Pulmonary artery endothelial cell (primary cell): ENCODE results near the gene DISP1. TPM values are rescaled to one million over a fixed set of nuclear protein-coding genes. Genes with fewer than 3 reads are reported as not detected.

Experiments
- DNase-seq: peaks from one replicate; pipeline ENCODE4 v3.0.0-alpha.2; 2011; ENCODE audit warnings: low read depth, low spot score
- total RNA-seq: library from RNA; depleted of rRNA; stranded (reverse); fragments of >200 nt; gene quantifications from 2 replicates; pipeline ENCODE4 v1.2.3, GENCODE V29; 2014

Gene DISP1, protein sequence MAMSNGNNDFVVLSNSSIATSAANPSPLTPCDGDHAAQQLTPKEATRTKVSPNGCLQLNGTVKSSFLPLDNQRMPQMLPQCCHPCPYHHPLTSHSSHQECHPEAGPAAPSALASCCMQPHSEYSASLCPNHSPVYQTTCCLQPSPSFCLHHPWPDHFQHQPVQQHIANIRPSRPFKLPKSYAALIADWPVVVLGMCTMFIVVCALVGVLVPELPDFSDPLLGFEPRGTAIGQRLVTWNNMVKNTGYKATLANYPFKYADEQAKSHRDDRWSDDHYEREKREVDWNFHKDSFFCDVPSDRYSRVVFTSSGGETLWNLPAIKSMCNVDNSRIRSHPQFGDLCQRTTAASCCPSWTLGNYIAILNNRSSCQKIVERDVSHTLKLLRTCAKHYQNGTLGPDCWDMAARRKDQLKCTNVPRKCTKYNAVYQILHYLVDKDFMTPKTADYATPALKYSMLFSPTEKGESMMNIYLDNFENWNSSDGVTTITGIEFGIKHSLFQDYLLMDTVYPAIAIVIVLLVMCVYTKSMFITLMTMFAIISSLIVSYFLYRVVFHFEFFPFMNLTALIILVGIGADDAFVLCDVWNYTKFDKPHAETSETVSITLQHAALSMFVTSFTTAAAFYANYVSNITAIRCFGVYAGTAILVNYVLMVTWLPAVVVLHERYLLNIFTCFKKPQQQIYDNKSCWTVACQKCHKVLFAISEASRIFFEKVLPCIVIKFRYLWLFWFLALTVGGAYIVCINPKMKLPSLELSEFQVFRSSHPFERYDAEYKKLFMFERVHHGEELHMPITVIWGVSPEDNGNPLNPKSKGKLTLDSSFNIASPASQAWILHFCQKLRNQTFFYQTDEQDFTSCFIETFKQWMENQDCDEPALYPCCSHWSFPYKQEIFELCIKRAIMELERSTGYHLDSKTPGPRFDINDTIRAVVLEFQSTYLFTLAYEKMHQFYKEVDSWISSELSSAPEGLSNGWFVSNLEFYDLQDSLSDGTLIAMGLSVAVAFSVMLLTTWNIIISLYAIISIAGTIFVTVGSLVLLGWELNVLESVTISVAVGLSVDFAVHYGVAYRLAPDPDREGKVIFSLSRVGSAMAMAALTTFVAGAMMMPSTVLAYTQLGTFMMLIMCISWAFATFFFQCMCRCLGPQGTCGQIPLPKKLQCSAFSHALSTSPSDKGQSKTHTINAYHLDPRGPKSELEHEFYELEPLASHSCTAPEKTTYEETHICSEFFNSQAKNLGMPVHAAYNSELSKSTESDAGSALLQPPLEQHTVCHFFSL (N-terminal part only)
- total RNA-seq: 0.99 and 2.1 TPM in 2 replicates

DNA sequence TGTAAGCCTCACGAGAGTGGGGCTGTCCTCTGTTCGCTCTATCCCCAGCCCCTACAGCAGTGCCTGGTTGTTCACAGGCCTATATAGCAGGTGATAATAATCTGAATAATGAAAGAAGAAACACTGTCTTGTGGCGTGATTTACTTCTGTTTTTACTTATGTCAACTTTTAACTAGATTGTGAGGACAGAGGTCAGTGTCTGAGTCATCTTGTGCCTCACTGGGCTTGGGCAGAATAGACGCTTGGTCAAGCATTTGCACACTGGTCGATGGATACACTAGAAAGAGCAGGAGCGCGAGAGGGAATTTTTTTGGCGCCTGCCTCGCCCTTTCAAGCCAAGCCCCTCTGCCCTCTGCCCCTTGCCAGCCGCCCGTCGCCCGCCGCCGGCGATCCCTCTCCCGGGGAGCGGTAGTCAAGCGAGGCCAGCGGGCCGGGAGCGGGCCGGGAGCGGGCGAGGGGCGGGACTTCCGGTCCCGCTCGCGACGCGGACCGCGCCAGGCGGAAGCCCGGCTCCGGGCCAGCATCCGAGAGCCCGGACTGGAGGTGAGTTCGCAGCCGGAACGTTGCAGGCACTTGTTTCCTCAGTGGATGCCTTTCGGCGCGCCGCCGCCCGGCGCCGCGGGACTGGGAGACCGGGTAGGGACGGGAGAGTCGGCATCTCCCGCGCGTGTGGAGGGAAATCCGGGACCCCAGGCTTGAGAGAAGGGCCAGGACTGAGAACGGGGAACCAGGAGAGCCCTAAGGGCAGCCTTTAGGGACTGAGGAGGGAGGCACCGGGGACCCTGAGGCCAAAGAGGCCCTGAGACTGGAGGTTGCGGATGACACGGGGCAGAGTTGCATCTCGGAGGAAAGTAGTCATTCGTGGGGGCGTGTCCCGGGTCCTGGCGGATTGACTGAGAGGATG is at the start of gene DISP1:
DISP1 (plus strand) TSS at position 504 of the 904 bp plus-strand sequence. CDS start 127,785 bp downstream, outside the sequence.
- peak; percentile 37 for DNase-seq

DNA sequence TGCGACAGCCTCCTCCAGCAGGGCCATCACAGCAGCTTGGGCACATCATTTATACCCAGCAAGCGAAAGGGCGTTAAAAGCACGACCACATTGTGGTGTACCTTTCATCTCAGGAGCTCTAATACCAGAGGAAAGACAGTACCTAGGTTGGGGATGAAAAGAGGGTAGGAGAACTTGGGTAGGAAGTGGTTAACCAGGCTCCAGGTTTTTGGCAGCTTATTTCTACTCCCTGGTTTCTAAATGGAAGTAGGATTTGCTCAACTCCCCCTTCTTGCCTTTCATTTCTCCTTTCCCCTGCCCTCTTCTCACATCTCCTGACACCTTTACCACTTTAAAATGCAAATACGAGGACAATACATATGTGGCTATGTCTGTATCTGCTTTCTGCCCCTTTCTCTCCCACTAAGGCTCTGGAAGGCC is 47.7 kb upstream of the DISP1 start:
- no peak for DNase-seq

DNA sequence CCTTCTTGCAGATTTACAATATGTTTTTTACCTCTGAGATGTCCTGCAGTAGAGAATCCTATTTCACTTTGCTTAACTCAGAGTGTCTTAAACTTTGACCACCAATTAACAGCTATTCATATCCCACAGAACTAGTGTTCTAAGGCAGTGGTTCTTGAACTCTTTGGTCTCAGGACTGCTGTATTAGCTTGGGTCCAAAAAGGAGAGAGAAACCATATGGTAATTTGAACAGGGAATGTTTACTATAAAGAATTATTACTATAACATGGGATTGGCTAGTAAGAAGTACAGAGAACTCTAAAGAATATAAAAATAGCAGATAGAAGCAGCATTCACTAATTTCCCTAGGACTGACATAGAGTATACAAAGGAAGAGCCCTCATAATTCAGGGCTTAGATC is 46.2 kb upstream of the DISP1 start:
- DNase-seq: no peak

DNA sequence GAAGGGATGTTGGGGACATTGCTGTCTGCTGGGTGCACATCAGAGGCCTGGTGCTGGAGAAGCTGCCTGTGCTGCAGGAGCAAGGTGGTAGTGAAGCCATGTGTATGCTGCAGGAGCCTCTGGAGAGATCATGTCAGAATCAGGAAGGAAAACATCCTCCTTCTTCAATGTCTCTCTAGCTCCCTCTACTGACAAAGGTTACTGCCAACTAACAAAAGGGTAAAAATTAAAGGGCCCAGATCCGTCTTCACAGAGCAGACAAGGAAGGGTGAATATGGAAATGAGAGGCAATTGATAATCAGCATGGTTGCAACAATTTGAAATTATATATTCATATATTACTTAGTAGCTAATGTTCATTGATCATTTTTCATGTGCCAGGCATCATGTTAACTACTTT is 45.7 kb upstream of the DISP1 start:
- no peak for DNase-seq

DNA sequence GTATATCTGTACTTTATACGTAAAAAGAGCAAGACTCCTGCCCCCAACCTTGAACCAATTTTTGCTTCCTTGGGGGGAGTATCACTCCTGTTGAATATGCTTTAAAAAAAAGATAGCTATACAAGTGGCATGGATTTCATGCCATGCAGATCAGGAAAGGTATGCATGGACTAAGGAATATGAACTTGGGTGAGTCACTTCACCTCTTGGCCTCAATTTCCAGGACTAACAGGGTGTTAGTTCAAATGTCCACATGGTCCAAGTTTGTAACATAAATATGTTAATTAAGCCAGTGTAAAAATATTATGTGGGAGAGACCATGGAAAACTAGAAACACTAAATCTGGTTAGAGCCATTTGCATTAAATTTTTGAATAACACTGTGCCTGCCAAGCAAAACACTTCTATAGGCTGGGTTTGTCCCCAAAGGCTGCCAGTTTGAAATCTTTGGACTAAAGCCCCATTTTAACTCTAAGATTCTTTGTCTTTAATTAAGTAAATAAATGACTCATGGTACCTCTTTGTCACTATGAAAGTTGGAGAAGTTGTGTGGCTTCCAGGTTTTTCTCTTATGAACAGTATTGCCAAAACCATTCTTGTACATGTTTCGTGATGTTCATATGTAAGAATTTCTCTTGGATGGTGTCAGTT is 44.7 kb upstream of the DISP1 start:
- DNase-seq: no peak

DNA sequence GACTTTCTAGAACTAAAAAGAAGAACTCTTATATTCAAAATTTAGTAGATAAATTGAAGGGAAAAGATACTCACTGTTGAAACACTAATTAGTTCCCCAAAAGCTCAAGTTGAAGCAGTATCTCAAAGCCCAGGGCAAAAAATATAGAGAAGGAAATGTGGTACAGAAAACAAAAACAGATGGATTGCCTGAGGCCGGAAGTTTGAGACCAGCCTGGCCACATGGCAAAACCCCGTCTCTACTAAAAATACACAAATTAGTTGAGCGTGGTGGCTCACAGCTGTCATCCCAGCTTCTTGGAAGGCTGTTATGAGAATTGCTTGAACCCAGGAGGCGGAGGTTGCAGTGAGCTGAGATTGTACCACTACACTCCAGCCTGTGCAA is 41.9 kb upstream of the DISP1 start:
- no peak for DNase-seq

DNA sequence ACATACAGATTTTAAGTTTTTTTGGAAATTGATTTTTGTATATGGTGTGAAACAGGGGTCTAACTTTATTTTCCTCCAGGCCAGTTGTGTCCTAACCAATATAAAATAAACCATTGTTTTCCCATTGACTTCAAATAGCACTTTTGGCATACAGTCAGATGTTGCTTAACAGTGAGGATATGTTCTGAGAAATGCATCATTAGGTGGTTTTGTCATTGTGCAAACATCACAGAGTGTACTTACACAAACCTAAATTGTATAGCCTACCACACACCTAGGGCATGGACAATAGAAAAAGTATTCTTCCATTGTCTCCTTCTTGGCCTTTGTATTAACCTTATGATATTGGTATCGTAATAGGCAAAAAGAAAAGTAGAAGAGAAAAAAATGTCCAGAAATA is 37.4 kb upstream of the DISP1 start:
- DNase-seq: no peak

DNA sequence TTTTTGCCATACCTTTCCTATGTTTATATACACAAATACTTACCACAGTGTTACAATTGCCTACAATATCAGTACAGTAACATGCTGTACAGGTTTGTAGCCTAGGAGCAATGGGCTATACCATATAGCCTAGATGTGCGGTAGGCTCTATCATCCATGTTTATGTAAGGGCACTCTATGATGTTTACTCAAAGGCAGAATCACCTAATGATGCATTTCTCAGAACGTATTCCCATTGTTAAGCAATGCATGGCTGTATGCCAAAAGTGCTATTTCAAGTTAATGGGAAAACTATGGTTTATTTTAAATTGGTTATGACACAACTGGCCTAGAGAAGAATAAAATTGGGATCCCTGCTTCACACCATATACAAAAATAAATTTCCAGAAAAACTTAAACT is 36.9 kb upstream of the DISP1 start:
- DNase-seq: peak; percentile 33

DNA sequence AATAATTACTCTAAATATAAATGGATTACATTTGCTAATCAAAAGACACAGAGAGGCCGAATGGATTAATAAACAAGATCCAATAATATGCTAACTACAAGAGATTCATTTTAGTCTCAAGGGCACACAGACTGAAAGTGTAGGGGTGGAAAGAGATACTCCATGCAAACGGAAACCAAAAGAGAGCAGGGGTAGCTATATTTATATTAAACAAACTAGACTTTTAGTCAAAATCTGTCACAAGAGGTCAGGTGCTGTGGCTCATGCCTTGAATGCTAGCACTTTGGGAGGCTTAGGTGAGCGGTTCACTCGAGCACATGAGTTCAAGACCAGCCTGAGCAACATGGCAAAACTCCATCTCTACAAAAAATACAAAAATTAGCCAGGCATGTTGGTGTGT is 33.6 kb upstream of the DISP1 start:
- no peak for DNase-seq

DNA sequence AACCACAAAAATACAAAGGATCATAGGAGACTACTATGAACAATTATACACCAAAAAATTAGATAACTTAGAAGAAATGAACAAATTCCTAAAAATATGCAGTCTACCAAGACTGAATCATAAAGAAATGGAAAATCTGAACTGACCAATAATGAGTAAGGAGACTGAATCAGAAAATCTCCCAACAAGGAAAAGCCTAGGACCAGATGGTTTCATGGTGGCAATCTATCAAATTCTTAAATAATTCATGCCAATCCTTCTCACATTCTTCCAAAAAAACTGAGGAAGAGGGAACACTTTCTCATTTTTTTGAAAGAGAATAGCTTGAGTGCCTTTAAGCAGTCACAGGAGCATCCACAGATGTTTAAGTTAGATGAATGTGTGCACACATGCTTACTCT is 31.8 kb upstream of the DISP1 start:
- no peak for DNase-seq

DNA sequence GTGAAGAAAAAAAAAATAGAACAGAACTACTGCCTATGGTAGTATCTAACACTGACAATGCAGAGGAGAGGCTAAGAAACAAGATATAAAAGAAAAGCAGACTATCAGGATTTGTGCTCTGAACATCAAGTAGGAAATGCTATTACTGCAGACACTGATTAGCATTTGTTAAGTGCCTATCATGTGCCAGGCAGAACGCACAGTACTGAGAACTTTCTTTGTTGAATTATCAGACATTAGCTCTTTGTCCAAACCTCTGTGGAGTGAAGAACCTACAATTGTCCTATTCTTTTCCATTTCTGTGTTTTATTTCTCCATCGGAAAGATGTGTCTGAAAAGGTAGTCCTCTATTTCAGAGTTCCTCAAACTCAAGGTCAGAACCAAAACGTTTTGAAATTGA is 30.5 kb upstream of the DISP1 start:
- no peak for DNase-seq

DNA sequence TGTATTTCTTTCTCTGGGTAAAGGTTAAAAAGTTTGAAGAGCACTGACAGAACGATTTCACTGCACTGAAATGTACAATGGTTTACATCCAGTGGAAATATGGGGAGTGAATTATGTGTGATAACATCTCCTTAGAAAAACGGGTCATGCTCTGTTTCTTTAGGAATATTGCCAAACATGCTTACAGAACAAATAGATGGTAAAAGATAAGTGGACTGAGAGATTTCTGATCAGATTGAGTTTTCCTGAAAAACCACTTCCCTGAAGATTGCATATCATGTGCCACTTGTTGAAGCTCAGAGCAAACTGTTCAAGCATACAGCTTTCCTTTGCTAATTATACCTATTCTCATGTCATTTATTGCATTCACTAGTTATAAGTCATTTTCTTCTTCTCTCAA is 29.9 kb upstream of the DISP1 start:
- no peak for DNase-seq

DNA sequence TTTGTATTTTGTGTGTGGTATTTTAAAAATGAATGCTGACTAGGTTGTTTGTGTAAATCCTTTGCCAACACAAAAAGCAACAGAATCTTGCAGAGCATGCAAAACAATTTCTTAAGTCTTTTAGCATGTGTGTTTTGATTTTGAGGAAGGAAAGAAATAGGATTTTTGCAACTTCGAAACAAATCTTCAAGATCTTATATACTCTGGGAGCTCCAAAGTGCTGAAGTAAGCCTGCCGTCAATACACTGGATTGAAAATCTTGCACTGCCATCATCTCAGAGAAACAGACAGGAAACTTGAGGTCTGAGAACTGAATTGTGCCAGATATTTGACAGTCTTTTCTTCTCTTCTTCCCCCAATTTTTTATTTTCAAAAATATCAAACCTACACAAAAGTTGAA is 29.3 kb upstream of the DISP1 start:
- no peak for DNase-seq

DNA sequence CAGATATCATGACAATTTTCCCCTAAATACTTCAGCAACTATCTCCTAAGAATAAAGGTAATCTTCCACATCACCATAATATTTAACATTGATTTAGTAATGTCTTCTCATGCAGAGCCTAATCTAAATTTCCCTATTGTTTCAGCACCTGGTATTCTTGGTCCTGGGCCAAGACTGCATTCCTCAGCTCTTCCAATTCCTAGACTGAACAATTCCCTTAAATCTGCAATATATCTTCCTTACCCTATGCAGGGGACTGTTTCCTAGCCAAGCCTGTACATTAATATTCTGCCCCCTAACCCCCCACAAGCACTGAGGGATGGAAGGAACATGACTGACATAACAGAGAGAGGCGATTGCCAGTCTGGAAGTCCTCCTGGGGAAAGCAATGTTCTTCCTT is 28.7 kb upstream of the DISP1 start:
- DNase-seq: peak; percentile 54

DNA sequence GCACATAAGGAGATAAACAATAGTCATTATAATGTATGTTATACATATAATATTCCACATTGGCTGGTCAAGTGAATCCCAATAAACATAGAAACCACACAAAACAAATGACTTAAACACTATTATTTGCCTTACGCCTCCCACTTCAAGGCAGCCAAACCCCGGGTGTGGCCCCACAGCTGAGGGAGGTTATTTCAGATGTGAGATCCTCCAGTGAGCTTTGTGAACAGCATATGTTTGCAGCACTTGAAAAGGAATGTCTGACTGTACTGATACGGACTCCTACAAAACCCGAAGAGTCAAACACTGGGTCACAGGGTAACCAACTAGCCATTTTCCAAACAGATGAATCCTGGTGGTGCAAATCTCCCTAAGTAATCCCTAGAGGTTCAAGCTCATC is 27.1 kb upstream of the DISP1 start:
- DNase-seq: no peak

DNA sequence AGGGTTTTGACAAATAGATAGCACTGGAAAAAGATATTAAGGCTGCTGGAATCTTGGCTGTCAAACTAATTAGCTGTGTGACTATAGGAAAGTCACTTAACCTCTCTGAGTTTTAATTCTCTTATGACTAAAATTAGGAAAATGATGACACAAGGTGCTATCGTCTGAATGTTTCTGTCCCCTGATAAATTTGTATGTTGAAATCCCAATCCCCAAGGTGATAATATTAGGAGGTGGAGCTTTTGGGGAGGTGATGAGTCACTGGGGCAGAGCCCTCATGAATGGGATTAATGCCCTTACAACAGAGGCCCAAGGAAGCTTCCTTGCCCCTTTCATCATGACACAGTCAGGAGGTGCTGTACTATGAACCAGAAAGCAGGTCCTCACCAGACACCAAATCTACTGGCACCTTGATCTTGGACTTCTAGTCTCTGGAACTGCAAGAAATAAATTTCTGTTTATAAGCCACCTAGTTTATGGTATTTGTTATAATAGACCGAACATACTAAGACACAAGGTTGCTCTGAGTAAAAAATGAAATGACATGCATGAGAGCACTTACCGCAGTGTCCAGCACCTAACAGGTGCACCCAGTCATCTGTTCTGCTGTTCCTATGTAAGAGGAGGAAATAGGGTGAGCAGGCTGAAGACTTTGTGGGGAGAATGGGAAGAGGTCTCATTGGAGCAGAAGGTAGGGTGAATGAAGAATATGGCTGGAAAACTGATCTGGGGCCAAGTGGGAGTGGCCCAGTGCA is 26.3 kb upstream of the DISP1 start:
- no peak for DNase-seq

DNA sequence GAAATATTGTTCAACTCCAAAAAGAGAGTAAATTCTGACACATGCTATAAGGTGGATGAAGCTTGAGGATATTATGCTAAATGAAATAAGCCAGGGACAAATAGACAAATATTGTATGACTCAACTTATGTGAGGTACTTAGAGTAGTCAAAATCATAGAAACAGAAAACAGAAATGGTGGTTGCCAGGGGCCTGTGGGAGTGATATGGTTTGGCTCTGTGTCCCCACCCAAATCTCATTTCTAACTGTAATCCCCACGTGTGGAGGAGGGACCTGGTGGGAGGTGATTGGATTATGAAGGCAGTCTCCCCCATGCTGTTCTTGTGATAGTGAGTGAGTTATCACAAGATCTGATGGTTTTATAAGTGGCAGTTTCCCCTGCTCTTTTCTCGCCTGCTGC is 24.7 kb upstream of the DISP1 start:
- DNase-seq: no peak

DNA sequence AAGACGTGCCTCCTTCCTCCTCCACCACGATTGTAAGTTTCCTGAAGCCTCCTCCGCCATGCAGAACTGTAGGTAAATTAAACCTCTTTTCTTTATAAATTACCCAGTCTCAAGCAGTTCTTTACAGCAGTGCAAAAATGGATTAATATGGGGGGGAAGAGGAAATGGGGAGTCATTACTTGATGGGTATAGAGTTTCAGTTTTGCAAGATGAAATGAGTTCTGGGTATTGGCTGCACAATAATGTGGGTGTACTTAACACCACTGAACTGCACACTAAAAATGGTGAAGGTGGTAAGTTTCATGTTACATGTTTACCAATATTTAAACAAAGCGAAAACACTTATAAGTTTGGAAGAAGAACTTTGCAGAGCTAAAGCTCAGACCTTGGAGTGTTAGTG is 24.3 kb upstream of the DISP1 start:
- DNase-seq: no peak

DNA sequence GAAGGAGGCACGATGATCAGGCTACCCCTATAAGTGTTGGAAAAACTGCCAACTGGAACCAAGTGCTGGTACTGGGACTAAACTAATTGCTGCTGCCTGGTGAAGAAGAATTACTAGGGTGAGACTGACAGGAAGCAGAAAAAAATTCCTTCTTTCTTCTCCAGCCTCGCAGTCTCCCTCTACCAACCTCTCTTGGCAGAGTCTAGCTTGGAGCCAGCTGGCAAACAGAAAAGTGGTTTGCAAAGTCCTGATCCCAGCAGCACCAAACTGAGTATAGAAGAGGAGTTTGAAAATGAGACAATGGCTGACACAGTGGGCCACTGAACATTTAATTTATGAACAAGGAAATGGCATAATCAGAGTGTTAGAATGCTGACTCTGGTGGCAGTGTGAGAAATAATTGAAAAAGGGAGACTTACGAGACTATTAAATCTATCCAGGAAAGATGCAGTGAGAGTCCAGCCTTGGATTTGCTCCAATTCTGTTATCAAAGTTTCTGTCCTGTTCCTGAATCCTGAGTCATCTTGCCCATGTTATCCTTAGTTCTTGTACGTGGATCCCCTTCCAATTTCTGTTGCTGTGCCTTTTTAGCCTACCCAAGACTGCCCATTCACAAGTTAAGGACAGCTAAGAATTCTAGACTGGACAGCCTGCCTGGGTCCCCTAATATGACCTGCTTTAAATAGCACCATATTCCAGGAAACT is 23.7 kb upstream of the DISP1 start:
- peak; percentile 33 for DNase-seq
